Esophagus squamous epithelium (tissue), 5 donors: Measurements from ENCODE around the gene SIGMAR1. TPM values are rescaled to one million over a fixed set of nuclear protein-coding genes. Genes with fewer than 3 reads are reported as not detected.

ENCODE experiments used
- DNase-seq: peaks from one replicate; lab custom pipeline; 2025; lab: John Stamatoyannopoulos, UW
- H3K27ac ChIP-seq, 4 donors: fragments of 200-600 bp; sonication (generic); one replicate each; pipeline ENCODE4 v1.5.1; 2016 to 2019; ENCODE audit warnings: mild to moderate bottlenecking in 1 of 4
- H3K27me3 ChIP-seq, 4 donors: fragments of 200-600 bp; sonication (generic); 1 replicate in 3 of 4; 2 replicates in 1 of 4; pipeline versions ENCODE4 v1.5.1 to v1.6.0; 2017 to 2021; ENCODE audit warnings: antibody characterized with exemption in 1 of 4
- H3K36me3 ChIP-seq, 3 donors: fragments of 200-600 bp; sonication (generic); one replicate each; pipeline ENCODE4 v1.5.1; 2016 to 2019
- H3K4me1 ChIP-seq, 3 donors: fragments of 200-600 bp; sonication (generic); one replicate each; pipeline ENCODE4 v1.5.1; 2017 to 2019
- H3K4me3 ChIP-seq, 4 donors: fragments of 200-600 bp; sonication (generic); 1 replicate in 3 of 4; 2 replicates in 1 of 4; pipeline ENCODE4 v1.5.1; 2016 to 2019; ENCODE audit warnings: mild to moderate bottlenecking in 2 of 4, moderate library complexity in 1 of 4
- H3K9me3 ChIP-seq, 3 donors: fragments of 200-600 bp; sonication (generic); one replicate each; pipeline ENCODE4 v1.5.1; 2016 to 2019
- POLR2A ChIP-seq, 4 donors: fragments of 450-650 bp; IDR thresholded peaks; one replicate each; pipeline ENCODE4 v1.6.1; 2017; ENCODE audit warnings: antibody characterized with exemption in 4 of 4, mild to moderate bottlenecking in 4 of 4, moderate library complexity in 3 of 4
- WGBS, 2 donors: methylation state at CpG; one replicate each; pipeline ENCODE4 v1.1.5; 2018; 5-methylcytosine and 5-hydroxymethylcytosine counted together
- intact Hi-C: fragments of 100-400 bp; cut with DNase I; formaldehyde crosslinking; loops from one replicate; pipeline ENCODE4 v1.15.0; 2022
- total RNA-seq, 4 donors: library from RNA; depleted of rRNA; stranded (reverse); fragments of >200 nt; gene quantifications; one replicate each; pipeline ENCODE4 v1.1.0, GENCODE V29; 2016
- TF ChIP-seq, protein P1 (sequence below), 6 experiments: fragments of 450-650 bp in 4 of 6; fragments of 200-600 bp in 2 of 6; sonication (generic) in 2 of 6; IDR thresholded peaks; one replicate each; pipeline ENCODE4 v1.5.1; 2016 to 2019; ENCODE audit warnings: antibody characterized with exemption in 6 of 6, mild to moderate bottlenecking in 4 of 6, moderate library complexity in 4 of 6
- donor health status: DM: yes; HTN: yes; CAD: no.

SIGMAR1 gene
- total RNA-seq, 4 donors from 2014 or later: 77.4 to 112 (median 88.7) TPM

DNA sequence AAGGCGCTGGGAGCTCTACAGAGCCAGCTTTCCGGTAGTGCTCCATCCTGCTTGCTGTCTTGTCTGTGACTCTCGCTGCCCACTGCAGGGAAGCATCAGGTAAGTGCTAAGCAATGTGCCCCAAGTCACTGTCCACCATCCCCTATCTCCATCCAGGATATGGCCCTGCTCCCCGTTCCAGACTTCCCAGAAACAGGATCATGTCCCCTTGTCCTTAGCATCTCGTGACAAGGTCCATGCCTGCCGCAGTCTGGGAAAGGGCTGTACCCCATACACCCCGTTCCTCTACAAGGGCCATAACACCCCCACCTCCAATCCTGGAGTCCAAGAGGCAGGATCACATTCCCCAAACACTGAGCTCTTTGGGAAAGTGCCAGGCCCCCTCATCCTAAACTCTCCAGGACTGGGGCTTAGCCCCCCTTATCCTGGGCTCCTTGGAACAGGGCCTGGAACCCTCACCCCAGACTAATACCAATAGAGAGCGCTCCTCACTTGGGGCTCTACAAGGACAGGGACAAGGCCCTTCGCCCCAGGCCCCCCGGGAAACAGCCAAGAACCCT lies 26.3 kb downstream of the SIGMAR1 start:
- Histone ChIP-seq H3K36me3 (peaks cover 0 to 31% (median 0%) of the 10 kb centered on the region in 3 donors), H3K4me3 (peak overlapping the region; percentile 64 to 91 (median 79)), H3K9me3 (no peaks in the 10 kb centered on the region), H3K27ac (peak overlapping the region; percentile 91 to 96 (median 94)), H3K27me3 (no peaks in the 10 kb centered on the region), H3K4me1 (peaks cover 10 to 30% (median 23%) of the 10 kb centered on the region in 3 donors)
- 56 to 67% methylated on average over 3 to 4 of the region's 10 CpGs for WGBS, 2 donors
- TF ChIP-seq, protein P1, sequence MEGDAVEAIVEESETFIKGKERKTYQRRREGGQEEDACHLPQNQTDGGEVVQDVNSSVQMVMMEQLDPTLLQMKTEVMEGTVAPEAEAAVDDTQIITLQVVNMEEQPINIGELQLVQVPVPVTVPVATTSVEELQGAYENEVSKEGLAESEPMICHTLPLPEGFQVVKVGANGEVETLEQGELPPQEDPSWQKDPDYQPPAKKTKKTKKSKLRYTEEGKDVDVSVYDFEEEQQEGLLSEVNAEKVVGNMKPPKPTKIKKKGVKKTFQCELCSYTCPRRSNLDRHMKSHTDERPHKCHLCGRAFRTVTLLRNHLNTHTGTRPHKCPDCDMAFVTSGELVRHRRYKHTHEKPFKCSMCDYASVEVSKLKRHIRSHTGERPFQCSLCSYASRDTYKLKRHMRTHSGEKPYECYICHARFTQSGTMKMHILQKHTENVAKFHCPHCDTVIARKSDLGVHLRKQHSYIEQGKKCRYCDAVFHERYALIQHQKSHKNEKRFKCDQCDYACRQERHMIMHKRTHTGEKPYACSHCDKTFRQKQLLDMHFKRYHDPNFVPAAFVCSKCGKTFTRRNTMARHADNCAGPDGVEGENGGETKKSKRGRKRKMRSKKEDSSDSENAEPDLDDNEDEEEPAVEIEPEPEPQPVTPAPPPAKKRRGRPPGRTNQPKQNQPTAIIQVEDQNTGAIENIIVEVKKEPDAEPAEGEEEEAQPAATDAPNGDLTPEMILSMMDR (IDR thresholded peaks at IDR 0.05): no peak
- no peak for TF ChIP-seq POLR2A (IDR thresholded peaks at IDR 0.05)
- intact Hi-C loops: no loop called here
- DNase-seq: no peak

DNA sequence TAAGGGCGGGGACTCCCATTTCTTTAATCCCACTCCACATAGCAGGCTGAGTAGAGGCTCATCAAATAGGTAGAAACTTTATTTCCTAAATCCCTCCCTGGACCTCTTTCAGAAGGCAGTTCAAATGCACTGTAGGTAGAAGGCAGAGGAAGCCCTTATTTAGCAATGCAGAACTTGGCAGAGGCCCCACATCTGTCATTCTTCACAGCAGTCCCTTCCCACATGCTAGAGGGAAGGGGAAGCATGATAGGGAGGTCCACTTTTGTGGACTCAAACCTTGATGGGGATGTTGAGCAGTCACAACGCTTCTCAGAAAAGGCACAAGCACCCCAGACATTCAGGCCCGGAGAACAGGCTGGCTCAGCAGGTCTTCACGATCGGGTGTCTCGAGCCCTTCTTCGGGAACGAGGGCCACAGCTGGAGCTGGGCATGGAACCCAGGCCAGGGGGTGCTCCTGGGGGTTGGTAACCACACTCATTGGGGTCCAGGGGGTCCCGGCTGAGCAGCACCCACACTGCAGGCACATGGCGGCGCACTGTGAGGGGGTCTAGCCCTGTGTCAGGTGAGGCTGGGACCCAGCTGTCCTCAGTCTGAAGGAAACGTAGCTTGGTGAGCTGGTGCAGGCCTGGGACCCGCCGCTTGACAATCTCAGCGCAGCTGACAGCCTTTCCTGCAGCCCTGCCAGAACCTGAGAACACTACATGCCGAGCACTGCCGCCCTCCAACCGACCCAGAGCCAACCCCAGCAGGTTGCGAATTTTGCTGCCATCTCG lies 27.0 kb downstream of the SIGMAR1 start:
- TF ChIP-seq POLR2A (IDR thresholded peaks at IDR 0.05): no peak
- TF ChIP-seq, protein P1 (IDR thresholded peaks at IDR 0.05): no peak
- Histone ChIP-seq H3K4me3 (peak overlapping the region; percentile 64 to 91 (median 79)), H3K36me3 (peaks cover 0 to 24% (median 0%) of the 10 kb centered on the region in 3 donors), H3K9me3 (no peaks in the 10 kb centered on the region), H3K27me3 (no peaks in the 10 kb centered on the region), H3K4me1 (peaks cover 10 to 30% (median 23%) of the 10 kb centered on the region in 3 donors), H3K27ac (peak overlapping the region in 2 of 4 donors; percentile 91 to 96)
- no peak for DNase-seq
- WGBS, 2 donors: 70 to 79% methylated on average over 8 of the region's 20 CpGs
- intact Hi-C loops: no loop called here

DNA sequence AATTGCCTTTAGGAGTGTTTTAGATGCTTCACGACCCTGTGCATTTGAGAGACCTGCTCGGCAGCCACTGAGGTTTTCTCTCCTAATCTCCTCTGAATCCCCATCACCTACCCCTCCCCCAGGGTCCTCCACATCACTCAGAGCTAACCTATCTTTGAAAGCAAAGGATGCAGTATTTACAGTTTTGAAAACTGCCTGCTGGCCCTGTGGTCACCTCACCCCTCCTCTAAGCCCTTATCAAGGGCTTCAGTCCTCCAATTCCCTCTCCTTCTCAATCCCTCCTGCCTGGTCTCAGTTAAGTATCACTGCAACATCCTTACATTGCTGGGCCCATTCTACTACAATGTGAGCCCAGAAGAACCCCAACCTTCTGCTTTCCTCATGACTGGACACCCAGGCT lies 30.3 kb downstream of the SIGMAR1 start:
- Histone ChIP-seq H3K4me1 (peaks cover 10 to 20% (median 12%) of the 10 kb centered on the region in 3 donors), H3K9me3 (no peaks in the 10 kb centered on the region), H3K36me3 (no peaks in the 10 kb centered on the region), H3K4me3 (no peak overlapping the region), H3K27me3 (no peaks in the 10 kb centered on the region), H3K27ac (no peak overlapping the region)
- intact Hi-C loops: no loop called here
- no peak for TF ChIP-seq POLR2A (IDR thresholded peaks at IDR 0.05)
- TF ChIP-seq, protein P1 (IDR thresholded peaks at IDR 0.05): no peak
- DNase-seq: no peak
- 36 to 45% methylated on average over 2 of the region's 2 CpGs for WGBS, 2 donors

DNA sequence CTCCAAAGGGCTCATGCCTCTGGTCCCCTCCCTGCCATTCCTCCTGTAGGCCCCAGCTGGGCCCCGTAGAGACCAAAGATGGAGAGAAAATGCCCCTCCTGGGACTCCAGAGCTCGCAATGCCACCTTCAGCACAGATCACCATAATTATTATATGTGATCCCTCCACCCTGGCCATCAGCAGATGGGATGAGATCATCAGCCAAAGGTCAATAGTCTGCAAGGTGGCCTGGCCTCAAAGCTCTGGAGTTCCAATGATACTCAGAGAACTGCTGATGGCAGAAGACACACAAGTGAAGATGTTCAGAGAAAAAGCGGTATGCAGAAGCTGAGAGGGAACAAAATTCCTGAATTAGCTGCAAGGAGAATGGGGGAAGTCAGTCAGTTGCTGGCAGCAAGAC lies 30.7 kb downstream of the SIGMAR1 start:
- Histone ChIP-seq H3K27me3 (no peaks in the 10 kb centered on the region), H3K27ac (no peak overlapping the region), H3K36me3 (no peaks in the 10 kb centered on the region), H3K4me3 (no peak overlapping the region), H3K4me1 (peaks cover 10 to 17% (median 12%) of the 10 kb centered on the region in 3 donors), H3K9me3 (no peaks in the 10 kb centered on the region)
- DNase-seq: no peak
- WGBS, 2 donors: 74 to 94% methylated on average over 2 to 3 of the region's 3 CpGs
- intact Hi-C loops: no loop called here
- TF ChIP-seq, protein P1 (IDR thresholded peaks at IDR 0.05): no peak
- no peak for TF ChIP-seq POLR2A (IDR thresholded peaks at IDR 0.05)

DNA sequence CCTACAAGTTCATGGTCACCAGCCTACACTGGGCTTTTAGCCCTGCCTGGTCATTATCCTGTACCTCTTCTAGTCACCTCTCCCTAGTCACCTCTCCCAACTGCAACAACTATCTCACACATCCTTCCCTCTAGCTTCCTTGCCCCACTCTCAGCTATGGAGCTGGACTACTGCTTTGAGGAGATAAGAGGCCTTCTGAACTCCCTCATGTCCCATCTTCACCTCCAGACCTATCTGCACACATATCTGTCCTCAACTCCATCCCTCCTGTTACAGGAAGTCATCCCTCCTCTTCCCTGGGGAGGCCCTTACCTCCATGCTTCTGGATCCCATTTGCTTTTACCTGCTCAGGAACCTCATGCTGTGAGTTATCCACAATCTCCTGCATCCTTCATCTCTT lies 31.4 kb downstream of the SIGMAR1 start:
- Histone ChIP-seq H3K4me1 (peaks cover 10 to 14% (median 12%) of the 10 kb centered on the region in 3 donors), H3K4me3 (no peak overlapping the region), H3K27ac (no peak overlapping the region), H3K36me3 (no peaks in the 10 kb centered on the region), H3K9me3 (no peaks in the 10 kb centered on the region), H3K27me3 (no peaks in the 10 kb centered on the region)
- intact Hi-C loops: no loop called here
- DNase-seq: no peak
- no peak for TF ChIP-seq POLR2A (IDR thresholded peaks at IDR 0.05)
- TF ChIP-seq, protein P1 (IDR thresholded peaks at IDR 0.05): no peak
